ENCODE data around the gene LGR5. TPM values are rescaled to one million over a fixed set of nuclear protein-coding genes. Genes with fewer than 3 reads are reported as not detected.

The LGR5 gene
- total and polyA plus RNA-seq, 2 of the 13 experiments (the other 11 are each of a cell fraction or from before 2014, with no cell fraction given), result 37.0 to 121 TPM

GRCh38 chr12:71533703-71534102 is 94.1 kb downstream of the LGR5 start:
- in situ Hi-C loops (cut with HindIII; ENCODE audit: extremely low pct_ligation_motif_present, low pct_unique_long_range_greater_than_20kb), result no loop called here

GRCh38 chr12:71536279-71536938 is 96.8 kb downstream of the LGR5 start:
- H3K4me3 ChIP-seq (replicated peaks in 1 of 3; ENCODE audit: insufficient read depth in 1 of 3, low read depth in 2 of 3, low read length in 3 of 3), result peak overlapping the region in 1 of 3 experiments; percentile 7; a peak in 1 of 6 replicates
- H3K9ac ChIP-seq (ENCODE audit: insufficient read depth, low read depth, low read length), result peak overlapping the region; percentile 19
- CTCF ChIA-PET (ENCODE audit: low intra/inter-chr PET ratio, low total read pairs), result no interaction called here
- no peak overlapping the region for H2AFZ ChIP-seq (ENCODE audit: low read length)
- no peaks in the 10 kb centered on the region for H3K79me2 ChIP-seq (ENCODE audit: insufficient read depth, low read length)
- 18% methylated on average over 2 of the region's 2 CpGs for WGBS (ENCODE audit: low lambda C conversion rate)
- ATAC-seq (peak; percentile 71), DNase-seq (ENCODE audit: low spot score) (peak; percentile 76), FAIRE-seq (peak; percentile 30)
- peak overlapping the region; percentile 74 for H3K27ac ChIP-seq (ENCODE audit: extremely low read length, insufficient read depth, low read length)
- in situ Hi-C loops (cut with HindIII; ENCODE audit: extremely low pct_ligation_motif_present, low pct_unique_long_range_greater_than_20kb) (no loop called here), intact Hi-C loops (cut with micrococcal nuclease; ENCODE audit: unreplicated experiment) (loop anchor here (1.0 to 5.0 kb wide), 4 partner anchors 17 to 119 kb away; partner anchors contain the start of gene LGR5)
- H3K36me3 ChIP-seq (replicated peaks in 1 of 2; ENCODE audit: control insufficient read depth in 1 of 2, insufficient read depth in 2 of 2, low read length in 2 of 2), result peaks cover 16 to 21% of the 10 kb centered on the region in 2 experiments
- POLR2A ChIA-PET, result interaction anchor here (0.5 to 4.0 kb wide), 6 partner anchors 13 to 218 kb away, joined by 3 to 24 read pairs (median 5); partner anchors contain the start of genes LGR5 and RAB21
- peak overlapping the region; percentile 43 for H3K4me2 ChIP-seq (ENCODE audit: low read depth, low read length)
- no peaks in the 10 kb centered on the region for H4K20me1 ChIP-seq (ENCODE audit: insufficient read depth, low read length)
- BruUV-seq (replicated peaks), result TSS peak; percentile 14
- H3K9me3 ChIP-seq (ENCODE audit: low read length), result no peaks in the 10 kb centered on the region
- peaks cover 50% of the 10 kb centered on the region for H3K4me1 ChIP-seq (ENCODE audit: insufficient read depth, low read length)
- H3K27me3 ChIP-seq (ENCODE audit: control insufficient read depth in 1 of 2, insufficient read depth in 2 of 2, low read length in 2 of 2), result no peaks in the 10 kb centered on the region
- TF ChIP-seq TFE3 (CRISPR knock-in tag; IDR thresholded peaks at IDR 0.05) (no peak), ZFP36L2 (CRISPR knock-in tag; IDR thresholded peaks at IDR 0.05) (no peak), TEAD3 (CRISPR knock-in tag; optimal IDR thresholded peaks at IDR 0.05; ENCODE audit: borderline replicate concordance) (no peak), YEATS4 (CRISPR knock-in tag; IDR thresholded peaks at IDR 0.05; ENCODE audit: borderline replicate concordance) (0 out of 2 replicates have a peak, but pooled peaks have one; percentile 14), MLLT10 (CRISPR knock-in tag; IDR thresholded peaks at IDR 0.05) (no peak), TRIM24 (CRISPR knock-in tag; IDR thresholded peaks at IDR 0.05) (no peak), ZNF143 (CRISPR knock-in tag; IDR thresholded peaks at IDR 0.05) (no peak), ZNF615 (CRISPR knock-in tag; IDR thresholded peaks at IDR 0.05; ENCODE audit: borderline replicate concordance) (no peak), KAT2B (IDR thresholded peaks at IDR 0.05; ENCODE audit: borderline replicate concordance, low read depth, low read length) (no peak), ZBTB4 (CRISPR knock-in tag; IDR thresholded peaks at IDR 0.05; ENCODE audit: borderline replicate concordance) (no peak)

More at GRCh38 chr12:71533703-71534102, 94.1 kb downstream of the LGR5 start:
- no peak overlapping the region for H3K4me3 ChIP-seq (replicated peaks in 1 of 3; ENCODE audit: insufficient read depth in 1 of 3, low read depth in 2 of 3, low read length in 3 of 3)
- H3K27me3 ChIP-seq (ENCODE audit: control insufficient read depth in 1 of 2, insufficient read depth in 2 of 2, low read length in 2 of 2), result no peaks in the 10 kb centered on the region
- peaks cover 50% of the 10 kb centered on the region for H3K4me1 ChIP-seq (ENCODE audit: insufficient read depth, low read length)
- CTCF ChIA-PET (ENCODE audit: low intra/inter-chr PET ratio, low total read pairs), result no interaction called here
- H4K20me1 ChIP-seq (ENCODE audit: insufficient read depth, low read length), result no peaks in the 10 kb centered on the region
- 85% methylated on average over 2 of the region's 2 CpGs for WGBS (ENCODE audit: low lambda C conversion rate)
- ATAC-seq, result no peak
- DNase-seq (ENCODE audit: low spot score), result no peak
- no TSS peak for BruUV-seq (replicated peaks)
- no peaks in the 10 kb centered on the region for H3K79me2 ChIP-seq (ENCODE audit: insufficient read depth, low read length)
- TF ChIP-seq CHD2 (IDR thresholded peaks at IDR 0.05; ENCODE audit: low read depth, low read length) (no peak), MAFF (IDR thresholded peaks at IDR 0.05; ENCODE audit: low read depth, low read length) (peak; percentile 88), MAFK (conservative IDR thresholded peaks at IDR 0.05 in 1 of 2, IDR thresholded peaks at IDR 0.05 in 1 of 2; ENCODE audit: low read length in 2 of 2) (peak; percentile 85 to 89)
- no peak for FAIRE-seq
- POLR2A ChIA-PET, result no interaction called here
- H3K36me3 ChIP-seq (replicated peaks in 1 of 2; ENCODE audit: control insufficient read depth in 1 of 2, insufficient read depth in 2 of 2, low read length in 2 of 2), result peaks cover 13 to 17% of the 10 kb centered on the region in 2 experiments; a peak in 4 of 5 replicates
- no peak overlapping the region for H2AFZ ChIP-seq (ENCODE audit: low read length)
- H3K9ac ChIP-seq (ENCODE audit: insufficient read depth, low read depth, low read length), result no peak overlapping the region
- no peak overlapping the region for H3K27ac ChIP-seq (ENCODE audit: extremely low read length, insufficient read depth, low read length)
- intact Hi-C loops (cut with micrococcal nuclease; ENCODE audit: unreplicated experiment), result no loop called here
- H3K9me3 ChIP-seq (ENCODE audit: low read length), result no peaks in the 10 kb centered on the region
- no peak overlapping the region for H3K4me2 ChIP-seq (ENCODE audit: low read depth, low read length)
